HL-60/S4 treated with phorbol 12-myristate 13-acetate at 8.2 ng/mL for 4 days and 3 days (cell line): ENCODE measurements around the gene FBXO31.

Source experiments
- in situ Hi-C: fragments of 300-500 bp; cut with MboI; formaldehyde crosslinking; loops from 2 replicates; pipeline ENCODE4 v1.15.0; 2022; ENCODE audit warnings: low sequenced_read_pairs

Gene FBXO31

GRCh38 chr16:87383505-87384161, at the start of gene FBXO31:
Gene FBXO31, minus strand, starts transcription at chr16:87383776. Its CDS starts 32 bp downstream, at chr16:87383744.
- in situ Hi-C loops: no loop called here

GRCh38 chr16:87432330-87432915, 48.8 kb upstream of the FBXO31 start:
- in situ Hi-C loops: no loop called here

- in situ Hi-C loops: no loop called here
These were observed 48.4 kb upstream of the FBXO31 start for GRCh38 chr16:87431926-87432325.

- in situ Hi-C loops: no loop called here
These were observed 43.0 kb upstream of the FBXO31 start for GRCh38 chr16:87426423-87427215.

- in situ Hi-C loops: no loop called here
These were observed 42.4 kb upstream of the FBXO31 start for GRCh38 chr16:87425941-87426340.

GRCh38 chr16:87424266-87424665, 40.7 kb upstream of the FBXO31 start:
- in situ Hi-C loops: no loop called here

GRCh38 chr16:87423429-87423828, 39.9 kb upstream of the FBXO31 start:
- in situ Hi-C loops: no loop called here

- in situ Hi-C loops: no loop called here
These were observed 38.5 kb upstream of the FBXO31 start for GRCh38 chr16:87422106-87422505.

- in situ Hi-C loops: no loop called here
These were observed 37.7 kb upstream of the FBXO31 start for GRCh38 chr16:87421003-87421912.

- in situ Hi-C loops: no loop called here
These were observed 36.7 kb upstream of the FBXO31 start for GRCh38 chr16:87420026-87421002.

- in situ Hi-C loops: no loop called here
These were observed 35.1 kb upstream of the FBXO31 start for GRCh38 chr16:87418644-87419043.

GRCh38 chr16:87418216-87418615, 34.6 kb upstream of the FBXO31 start:
- in situ Hi-C loops: no loop called here

- in situ Hi-C loops: no loop called here
These were observed 33.9 kb upstream of the FBXO31 start for GRCh38 chr16:87417528-87417910.

- in situ Hi-C loops: no loop called here
These were observed 33.4 kb upstream of the FBXO31 start for GRCh38 chr16:87416826-87417527.

- in situ Hi-C loops: no loop called here
These were observed 31.9 kb upstream of the FBXO31 start for GRCh38 chr16:87415441-87415840.

- in situ Hi-C loops: no loop called here
These were observed 30.7 kb upstream of the FBXO31 start for GRCh38 chr16:87414251-87414680.

GRCh38 chr16:87412996-87413421, 29.4 kb upstream of the FBXO31 start:
- in situ Hi-C loops: no loop called here

GRCh38 chr16:87412371-87412995, 28.9 kb upstream of the FBXO31 start:
- in situ Hi-C loops: no loop called here
